Activated gamma-delta T cell (primary cell): ENCODE results near the gene DOC2A.
"Not testable (repeated sequence)": the region's sequence is repeated elsewhere in the genome, so short reads cannot be mapped to it uniquely, and the experiment has no call there.

Experiments
- DNase-seq: peaks from one replicate; lab custom pipeline; 2025; lab: John Stamatoyannopoulos, UW
- total RNA-seq, 2 donors: gene quantifications; one replicate each; lab custom pipeline; 2026; lab: John Stamatoyannopoulos, UW

The DOC2A gene
- 0 to 0.04 reads per million in 2 donors for total RNA-seq

DNA sequence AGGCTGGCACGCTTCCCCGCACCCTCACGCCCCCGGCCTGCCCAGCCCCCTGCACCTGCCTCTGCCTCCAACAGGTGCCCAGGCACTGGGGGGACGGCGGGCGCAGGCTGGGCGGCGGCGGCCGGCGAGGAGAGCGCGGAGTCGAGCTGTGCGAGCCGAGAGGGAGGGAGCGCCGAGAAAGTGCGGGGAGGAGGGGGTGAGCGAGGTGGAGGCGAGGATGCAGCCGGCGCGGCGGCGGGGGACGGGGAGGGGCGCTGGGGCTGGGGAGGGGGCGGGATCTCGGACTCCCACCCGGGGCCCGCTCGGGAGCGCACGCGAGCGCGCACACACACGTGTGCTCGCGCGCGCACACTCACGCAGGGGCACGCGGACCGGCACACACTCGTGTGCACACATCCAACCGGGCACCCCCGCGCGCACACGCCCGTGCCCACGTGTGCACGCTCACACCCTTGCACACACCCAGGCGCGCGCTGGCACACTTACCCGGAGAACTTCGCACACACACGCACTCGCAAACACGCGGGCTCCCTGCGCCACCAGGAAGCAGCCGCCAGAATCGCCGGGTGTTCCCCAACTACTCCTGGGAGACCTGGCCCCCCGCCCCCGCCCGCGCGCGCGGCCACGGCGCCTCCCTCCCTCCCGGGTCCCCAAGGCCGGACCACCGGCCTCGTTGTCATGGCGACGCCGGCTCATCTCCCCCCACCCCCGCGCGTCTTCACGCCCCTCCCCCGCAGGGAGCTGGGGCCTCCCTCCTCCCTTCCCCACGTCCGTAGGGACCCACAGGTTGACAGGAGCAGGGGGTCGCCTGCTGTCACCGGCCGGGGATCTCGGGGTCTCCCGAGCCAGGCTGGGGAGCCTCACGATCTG is at the start of gene DOC2A:
Gene DOC2A (minus strand): TSS at position 184 of the 870 bp plus-strand sequence. CDS start 805 bp downstream, outside the sequence.
- no peak for DNase-seq

DNA sequence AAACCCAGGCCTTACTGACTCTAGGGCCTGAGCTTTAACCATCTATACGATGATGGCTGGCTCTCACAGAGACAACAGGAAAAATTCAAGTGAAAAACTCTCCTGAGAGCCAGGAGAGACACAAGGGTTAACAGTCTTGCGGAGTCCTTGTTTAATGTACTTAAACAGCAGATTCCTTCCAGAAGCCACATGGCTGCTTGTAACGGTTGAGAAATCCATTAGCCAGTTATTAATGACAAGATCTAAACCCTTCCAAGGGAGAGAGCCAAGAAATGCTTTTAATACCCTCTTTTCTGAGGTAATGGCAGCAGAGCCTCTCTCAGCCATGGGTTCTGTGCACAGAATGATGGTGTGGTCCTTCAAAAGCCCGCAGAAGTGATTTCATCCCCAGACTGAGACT is 49.5 kb upstream of the DOC2A start:
- DNase-seq: no peak

DNA sequence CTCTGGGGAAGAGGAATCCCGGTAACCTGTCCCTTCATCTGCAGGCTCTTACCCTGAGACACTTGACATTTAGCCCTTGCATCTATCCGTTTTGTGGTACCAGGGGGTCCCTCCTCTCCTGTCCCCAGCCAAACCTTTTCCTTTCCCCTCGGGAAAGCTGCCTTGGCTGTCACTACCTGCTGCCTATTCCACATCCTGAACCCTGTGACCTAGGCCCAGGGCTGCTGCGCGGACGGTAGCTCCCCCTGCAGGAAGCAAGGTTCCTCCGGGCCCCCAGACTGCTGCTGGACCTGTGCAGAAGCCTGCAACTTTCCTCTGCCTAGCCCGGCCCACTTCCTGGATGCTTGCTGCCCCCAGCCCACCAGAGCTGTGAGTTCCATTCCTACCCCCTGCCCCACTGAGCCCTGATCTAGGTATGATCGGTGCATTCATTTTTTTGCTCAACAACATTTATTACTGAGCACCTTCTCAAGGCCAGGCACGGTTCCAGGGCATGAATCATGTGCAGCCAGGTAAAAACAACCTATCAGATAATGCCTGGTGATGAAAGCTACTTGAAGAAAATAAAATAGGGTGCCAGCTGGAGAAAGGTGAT is 44.2 kb upstream of the DOC2A start:
- no peak for DNase-seq

DNA sequence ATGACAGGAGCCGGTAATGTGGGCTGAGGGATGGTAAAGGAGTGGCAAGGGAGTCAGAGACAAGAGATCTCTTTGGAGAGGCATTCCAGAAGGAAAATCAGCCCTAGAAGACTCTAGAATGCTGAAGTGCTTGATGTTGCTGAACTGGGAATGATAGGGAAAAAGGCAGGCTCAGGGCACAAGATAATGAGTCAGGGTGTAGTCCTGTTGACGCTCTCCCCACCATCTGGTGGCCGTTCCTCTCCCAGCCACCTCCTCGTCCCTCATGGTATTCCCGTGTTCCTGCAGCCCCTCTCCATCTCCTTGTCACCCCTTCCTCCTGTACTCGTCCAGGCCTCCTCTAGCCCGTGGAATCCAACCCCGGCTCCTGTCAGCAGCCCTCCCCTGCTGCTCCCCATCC is 43.6 kb upstream of the DOC2A start:
- no peak for DNase-seq

DNA sequence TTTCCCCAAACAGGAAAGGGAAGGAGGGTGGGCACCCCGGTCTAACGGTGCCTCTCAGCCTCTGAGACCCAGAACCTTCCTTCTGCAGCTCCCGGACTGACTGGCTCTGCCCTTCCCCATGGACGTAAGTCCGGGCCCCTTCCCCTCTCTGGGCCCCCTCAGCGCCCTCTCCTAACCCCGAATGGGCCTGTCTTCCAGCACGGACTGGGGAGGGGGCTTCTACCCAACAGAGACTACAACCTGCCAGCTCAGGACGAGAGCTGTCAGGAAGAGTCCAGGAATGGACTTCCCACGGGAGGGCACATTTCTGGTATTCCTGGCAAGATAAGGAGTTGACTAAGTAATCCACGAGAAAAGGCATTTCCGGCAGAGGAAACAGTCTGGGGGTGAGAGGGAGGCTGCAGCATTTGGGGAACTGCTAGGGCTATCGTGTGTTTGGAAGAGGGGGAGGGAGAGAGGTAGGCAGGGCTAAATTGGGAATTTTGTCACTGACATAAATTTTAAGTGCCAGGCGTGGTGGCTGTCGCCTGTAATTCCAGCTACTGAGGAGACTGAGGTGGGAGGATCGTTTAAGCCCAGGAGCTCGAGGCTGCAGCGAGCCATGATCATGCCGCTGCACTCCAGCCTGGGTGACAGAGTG is 42.7 kb upstream of the DOC2A start:
- no peak for DNase-seq

DNA sequence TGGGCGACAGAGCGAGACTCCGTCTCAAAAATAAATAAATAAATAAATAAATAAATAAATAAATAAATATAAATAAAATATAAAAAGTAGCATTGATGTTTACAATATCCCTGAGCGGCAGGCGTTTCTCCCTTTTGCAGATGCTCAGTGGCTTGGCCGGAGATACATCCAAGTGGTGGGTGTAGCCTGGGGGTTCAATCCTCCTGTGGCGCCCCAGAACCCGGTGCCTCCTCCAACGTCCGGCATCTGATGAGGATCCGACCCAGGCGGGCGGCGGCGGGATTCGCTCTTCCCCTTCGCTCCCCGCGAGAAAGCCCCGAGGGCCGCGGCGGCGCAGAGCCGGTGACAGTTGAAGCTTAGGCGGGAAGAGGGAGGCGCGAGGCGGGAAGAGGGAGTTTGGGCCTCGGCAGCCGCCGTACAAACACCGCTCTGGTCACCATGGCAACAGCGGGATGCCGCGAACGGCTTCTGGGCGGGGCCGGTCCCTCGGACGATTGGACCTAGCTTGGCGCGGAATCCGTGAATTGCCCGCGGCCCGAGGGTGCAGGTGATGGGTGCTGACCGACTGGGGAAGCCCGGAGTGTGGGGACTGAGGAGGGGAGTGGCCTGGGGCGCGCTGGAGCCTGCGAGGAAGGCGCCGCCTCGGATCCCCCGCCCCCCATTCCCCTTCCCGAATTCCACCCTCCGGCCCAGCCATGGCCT is 42.0 kb upstream of the DOC2A start:
- DNase-seq: peak; percentile 71

DNA sequence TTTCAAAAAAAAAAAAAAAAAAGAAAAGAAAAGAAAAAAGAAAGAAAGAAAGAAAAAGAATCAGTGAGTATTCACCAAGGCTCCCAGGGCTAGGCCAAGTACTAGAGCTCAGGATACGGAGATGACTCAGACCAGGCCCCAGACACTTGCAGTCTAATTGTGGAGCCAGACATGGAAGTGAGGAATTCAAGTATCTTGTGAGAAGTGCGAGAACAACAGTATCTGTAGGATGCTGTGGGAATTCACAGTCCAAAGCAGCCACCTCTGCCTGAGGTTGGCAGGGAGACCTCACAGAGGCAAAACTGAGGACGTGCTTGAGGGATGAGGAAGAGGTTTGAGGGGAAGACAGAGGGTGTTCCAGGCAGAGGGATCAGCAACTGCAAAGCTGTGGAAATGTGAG is 40.7 kb upstream of the DOC2A start:
- no peak for DNase-seq

DNA sequence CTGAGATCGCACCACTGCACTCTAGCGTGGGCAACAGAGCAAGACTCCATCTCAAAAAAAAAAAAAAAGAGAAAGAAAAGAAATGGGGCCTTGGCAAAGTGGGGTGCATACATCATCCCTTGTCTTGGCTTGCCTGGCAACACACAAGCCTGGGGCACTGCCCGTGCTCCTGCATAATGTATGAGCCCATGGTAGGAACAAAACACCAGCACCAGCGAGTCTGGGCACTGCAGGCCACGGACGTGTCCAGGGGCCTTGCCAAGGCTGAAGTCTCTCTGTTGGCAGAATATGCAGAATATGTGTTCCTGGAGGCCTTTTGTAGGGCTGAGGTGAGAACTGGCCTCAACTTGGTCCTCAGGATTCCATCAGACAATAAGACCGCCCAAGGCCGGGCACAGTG is 39.0 kb upstream of the DOC2A start:
- DNase-seq: no peak

DNA sequence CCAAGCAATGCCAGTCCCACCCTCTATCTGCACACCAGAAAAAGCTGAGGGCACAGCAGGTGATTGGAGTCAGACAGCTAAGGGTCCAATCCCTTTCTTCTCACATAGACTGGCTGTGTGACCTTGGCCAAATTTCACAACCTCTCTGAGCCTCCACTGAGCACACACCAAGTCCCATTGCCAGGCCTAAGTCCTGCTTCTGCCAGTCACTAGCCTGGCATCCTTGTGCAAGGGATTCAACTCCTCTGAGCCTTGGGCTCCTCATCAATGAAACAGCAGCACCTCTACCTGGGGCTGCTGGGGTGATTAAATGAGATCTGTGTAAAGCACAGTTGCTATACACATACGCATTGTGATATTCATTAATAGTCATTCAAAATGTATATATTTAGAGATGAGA is 35.8 kb upstream of the DOC2A start:
- DNase-seq: no peak

DNA sequence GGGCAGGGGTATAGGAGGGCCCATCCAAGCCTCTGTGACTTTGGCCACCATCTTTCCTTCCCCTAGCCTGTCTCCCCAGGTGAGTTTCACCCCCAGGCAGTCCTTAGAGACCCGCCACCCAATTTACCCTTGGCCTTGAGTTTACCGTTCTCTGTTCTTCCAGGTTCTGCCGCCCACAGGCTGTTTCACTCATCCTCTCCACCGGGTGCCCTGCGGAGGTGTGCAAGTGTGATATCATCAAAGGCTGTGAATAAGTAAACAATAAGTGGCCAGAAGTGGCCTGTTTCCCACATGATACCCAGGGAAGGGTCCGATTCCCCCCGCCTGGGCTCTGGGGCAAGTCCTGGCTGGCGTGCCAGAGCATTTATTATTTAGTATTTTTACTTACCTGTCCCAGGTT is 35.4 kb upstream of the DOC2A start:
- no peak for DNase-seq

DNA sequence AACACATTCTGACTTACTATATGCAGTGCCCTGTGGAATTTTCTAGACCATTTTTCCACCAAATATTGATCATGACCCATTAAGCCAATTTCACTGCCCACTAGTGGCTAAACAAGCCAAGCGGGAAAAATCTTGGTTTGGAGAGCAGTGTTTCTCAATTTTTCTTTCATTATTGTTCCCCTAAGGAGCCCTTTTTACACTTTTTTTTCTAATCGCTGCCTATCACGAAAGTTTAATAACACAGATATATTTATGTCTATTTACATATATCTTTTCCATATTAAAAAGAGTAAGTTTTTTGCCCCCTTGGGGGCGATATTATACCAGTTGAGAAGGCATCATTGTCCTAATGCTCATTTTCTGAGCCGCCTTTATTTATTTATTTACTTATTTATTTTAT is 31.0 kb upstream of the DOC2A start:
- no peak for DNase-seq

DNA sequence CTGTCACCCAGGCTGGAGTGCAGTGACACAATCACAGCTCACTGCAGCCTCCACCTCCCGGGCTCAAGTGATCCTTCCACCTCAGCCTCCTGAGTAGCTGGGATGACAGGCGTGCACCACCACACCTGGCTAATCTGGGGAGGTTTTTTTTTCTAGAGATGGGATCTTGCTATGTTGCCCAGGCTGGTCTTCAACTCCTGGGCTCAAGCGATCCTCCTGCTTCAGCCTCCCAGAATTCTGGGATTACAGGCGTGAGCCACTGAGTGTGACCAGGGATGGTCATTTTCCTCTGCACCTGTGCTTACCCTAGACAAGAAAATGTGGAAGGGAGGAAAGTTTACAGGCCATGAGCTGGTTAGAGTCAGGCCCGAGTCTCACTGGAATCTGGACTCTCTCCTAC is 29.9 kb upstream of the DOC2A start:
- not testable (repeated sequence) for DNase-seq

DNA sequence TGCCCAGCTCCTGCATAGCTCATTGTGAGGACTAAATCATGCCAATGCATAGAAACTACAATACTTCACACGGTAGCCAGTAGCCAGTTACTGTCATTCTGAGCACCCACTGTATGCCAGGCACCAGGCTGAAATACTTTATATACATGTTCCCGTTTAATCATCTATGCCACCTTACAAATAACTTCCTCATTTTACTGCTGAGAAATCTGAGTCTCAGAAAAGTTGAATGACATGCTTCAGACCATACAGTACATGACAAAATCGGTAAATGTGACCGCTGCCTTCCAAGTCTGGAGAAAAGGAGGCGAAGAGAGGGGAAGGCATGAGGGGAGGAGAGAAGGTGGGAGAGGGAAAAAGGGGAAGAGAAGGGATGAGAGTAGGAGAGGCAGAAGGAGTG is 29.4 kb upstream of the DOC2A start:
- no peak for DNase-seq

DNA sequence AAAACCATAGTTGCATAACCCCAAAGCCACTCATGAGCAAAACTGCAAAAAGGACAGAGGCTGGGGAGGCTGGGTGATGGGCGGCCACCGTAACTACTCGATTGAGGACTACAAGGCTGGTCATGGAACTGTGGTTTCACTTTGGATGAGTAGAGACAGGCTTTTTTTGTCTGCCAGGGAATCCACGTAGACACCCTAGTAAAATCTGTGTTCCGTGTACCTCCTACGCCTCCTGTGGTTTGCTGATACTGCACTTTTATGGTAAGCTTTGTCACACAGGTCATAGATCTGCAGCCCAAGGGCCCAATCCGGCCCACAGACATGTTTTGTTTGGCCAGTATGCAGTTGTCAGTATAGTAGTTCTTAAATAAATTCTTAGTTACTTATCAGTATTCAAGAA is 22.4 kb upstream of the DOC2A start:
- no peak for DNase-seq

DNA sequence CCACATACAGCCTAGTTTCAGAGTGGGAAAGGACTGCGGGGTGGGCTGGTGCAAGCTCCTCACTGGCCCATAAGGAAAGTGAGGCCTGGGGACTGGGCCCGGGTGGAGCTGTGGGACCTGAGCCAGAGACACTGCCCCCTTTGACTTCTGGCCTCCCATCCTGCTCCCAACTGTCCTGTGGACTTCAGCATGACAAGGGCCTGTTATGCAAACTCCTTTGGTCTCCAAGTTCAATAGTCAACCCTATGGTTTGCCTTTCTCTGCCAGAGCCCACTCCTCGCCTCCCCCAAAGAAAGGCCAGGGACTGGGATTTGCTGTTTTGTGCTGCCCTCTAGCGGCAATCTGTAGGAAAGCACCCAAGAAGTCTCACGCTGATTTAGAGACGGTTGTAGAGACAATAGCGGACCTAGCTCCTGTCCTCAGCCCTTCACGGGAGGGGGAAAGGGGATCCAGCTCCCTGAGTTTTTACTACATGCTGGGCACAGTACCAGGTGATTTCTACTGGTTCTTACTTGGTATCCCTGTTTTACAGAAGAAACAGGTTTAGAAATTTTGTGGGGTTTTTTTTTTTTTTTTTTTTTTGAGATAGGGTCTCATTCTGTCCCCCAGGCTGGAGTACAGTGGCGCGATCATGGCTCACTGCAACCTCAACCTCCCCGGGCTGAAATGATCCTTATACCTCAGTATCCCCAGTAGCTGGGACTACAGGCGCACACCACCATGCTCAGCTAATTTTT is 21.4 kb upstream of the DOC2A start:
- no peak for DNase-seq

DNA sequence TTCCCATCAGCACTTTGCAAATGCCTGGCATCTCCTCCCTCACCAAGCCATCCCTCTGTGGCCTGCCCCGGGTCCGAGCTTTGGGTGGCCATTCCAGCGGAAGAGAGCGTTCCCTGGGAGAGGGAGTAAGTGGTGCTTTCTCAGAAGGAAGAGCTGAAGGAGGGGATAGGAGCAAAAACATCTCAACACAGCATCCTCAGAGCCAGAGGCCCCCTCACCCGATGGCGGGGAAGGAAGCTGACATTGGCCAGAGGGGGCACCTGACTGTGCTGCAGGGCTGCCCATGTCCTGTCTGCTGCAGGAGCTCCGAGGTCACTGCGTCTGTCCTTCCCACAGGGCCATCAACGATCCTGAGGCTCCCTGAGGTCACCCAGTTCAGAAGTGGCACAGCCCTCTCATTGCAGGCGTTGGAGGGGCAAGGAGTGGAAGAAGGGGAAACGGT is 20.7 kb upstream of the DOC2A start:
- DNase-seq: no peak

DNA sequence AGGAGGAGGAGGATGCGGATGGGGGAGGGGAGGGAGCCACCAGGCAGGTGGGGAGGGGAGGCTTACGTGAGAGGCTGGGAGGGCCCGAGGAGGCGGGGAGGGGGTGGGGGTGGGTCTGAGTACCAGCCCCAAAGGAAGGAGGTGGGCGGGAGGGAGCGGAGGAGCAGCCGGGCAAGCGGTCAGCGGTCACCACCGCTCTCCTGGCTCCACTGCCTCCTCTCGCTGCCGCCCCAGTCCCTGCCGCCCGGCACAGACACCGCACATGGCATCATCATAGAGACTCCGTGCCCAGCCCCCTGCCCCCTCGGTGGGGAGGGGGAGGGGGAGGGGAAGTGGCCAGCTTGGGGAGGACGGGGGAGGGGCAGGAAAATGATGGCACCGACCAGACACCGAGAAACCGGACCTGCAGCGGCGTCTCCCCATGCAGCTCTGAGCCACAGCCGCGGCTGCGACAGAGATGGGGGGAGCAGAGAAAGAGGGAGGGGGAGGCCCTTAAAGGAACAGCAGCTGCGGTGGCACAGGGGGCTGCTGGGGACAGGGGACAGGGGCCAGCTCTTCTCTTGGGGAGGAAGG is 20.1 kb upstream of the DOC2A start, which contains the start of gene TLCD3B:
Gene TLCD3B (minus strand): TSS at position 431 of the 573 bp plus-strand sequence. CDS start 744 bp downstream, outside the sequence.
- DNase-seq: no peak

DNA sequence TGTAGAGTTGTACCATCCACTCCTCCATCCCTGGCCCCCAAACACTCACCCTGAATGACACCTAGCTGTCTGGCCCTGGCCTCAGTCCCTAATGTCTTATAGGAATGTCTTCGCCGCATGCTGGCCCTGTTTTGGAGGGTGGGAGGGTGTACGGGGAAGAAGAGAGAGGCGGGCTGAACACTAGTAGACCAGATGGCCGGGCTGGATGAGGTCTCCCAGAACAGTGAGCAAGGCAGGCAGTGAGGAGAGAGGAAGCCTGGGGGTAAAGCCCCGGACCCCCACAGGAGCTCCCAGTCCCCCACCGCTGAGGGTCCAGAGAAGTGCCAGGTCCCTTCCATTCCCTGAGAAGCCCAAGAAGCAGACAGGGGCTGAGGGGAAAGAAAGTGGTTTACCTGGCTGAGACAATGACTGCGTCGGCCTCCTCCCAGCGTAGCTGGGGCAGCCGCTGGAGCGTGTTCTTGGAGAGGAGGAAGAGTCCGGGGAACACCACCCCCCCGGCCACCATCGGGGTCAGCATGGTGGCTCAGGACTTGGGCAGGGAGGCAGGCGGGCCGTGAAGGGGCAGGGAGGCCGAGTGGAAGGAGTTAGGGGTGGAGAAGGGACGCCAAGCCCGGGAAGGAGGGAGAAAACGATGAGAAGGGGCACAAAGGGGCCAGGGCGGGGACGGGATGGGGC is 19.3 kb upstream of the DOC2A start:
- no peak for DNase-seq

DNA sequence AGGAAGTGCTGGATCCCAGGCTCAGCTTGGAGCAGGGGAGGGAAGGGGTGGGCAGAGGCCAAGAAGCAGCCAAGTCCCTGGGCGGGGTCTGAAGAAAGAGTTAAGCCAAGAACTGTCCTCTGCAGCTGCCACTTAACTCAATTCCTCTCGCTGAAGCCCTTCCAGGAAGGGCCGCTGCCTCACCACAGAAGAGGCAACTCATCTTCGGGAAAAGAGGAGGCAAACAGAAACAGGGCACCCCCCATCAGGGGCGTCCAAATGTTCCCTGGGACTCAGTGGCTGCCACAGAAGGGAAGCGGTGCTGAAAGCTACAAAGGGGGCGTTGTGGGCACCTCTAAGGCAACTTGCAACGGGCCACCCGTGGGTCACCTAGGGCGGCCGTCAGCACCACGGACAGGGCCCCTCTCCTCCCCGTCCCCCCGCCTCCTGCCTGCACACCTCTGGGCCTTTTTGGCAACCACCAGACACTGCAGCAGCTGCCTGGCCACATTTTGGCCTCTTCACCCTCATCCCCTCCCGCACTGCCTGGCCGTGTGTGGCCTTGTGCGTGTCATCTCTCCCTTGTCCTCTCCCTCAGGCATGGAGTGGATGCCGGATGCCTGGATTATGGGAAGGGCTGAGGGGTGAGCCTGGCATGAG is 17.7 kb upstream of the DOC2A start:
- DNase-seq: no peak
